Measurements from ENCODE around the gene COL18A1. TPM values are rescaled to one million over a fixed set of nuclear protein-coding genes. Genes with fewer than 3 reads are reported as not detected.

COL18A1 gene
- polyA plus RNA-seq, 1 donor (not counting 4 experiments of a cell fraction or from before 2014, with no cell fraction given) = 13.0 TPM

DNA sequence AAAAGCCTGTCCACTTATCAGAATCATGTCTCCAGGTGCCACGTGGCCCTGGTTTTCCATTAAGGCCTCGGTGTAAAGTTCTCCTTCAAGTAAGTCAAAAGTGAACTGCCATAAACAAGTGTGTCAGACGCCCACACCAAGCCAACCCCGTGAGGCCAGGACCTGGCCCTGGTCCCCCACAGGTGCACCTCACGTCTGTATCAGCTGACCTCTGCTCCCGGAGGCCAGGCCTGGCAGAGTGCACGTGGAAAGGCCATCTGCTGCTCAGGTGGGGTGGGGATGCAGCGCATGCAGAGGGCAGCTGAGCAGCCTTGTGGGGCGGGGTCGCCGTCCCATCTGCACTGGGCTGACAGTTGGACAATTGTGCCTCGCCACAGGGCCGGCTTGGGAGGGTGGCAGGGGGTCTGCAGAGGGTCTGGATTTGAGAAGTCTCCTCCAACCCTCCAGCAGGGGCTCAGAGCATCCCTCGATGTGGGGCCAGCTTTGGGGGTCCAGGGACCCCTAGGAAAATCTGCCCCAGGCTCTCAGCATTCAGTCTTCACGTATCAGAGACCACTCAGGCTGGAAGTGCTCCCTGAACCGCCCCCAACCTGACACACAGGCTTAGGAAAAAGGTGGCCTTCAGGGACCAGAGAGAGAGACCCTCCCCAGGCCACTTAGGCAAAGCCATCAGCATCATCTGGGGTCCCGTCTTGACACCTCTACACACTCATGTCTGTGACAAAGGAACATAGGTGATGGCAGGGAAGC, 134.3 kb downstream of the COL18A1 start:
- peaks cover 10% of the 10 kb centered on the region for H3K4me1 ChIP-seq (ENCODE audit: control insufficient read depth, extremely low read depth, insufficient read depth, low read length)
- no peaks in the 10 kb centered on the region for H3K9me3 ChIP-seq (ENCODE audit: control insufficient read depth, low read depth, low read length)
- no peak overlapping the region for H3K9ac ChIP-seq (ENCODE audit: control insufficient read depth, extremely low read depth, insufficient read depth, low read length)
- TF ChIP-seq, protein P1, sequence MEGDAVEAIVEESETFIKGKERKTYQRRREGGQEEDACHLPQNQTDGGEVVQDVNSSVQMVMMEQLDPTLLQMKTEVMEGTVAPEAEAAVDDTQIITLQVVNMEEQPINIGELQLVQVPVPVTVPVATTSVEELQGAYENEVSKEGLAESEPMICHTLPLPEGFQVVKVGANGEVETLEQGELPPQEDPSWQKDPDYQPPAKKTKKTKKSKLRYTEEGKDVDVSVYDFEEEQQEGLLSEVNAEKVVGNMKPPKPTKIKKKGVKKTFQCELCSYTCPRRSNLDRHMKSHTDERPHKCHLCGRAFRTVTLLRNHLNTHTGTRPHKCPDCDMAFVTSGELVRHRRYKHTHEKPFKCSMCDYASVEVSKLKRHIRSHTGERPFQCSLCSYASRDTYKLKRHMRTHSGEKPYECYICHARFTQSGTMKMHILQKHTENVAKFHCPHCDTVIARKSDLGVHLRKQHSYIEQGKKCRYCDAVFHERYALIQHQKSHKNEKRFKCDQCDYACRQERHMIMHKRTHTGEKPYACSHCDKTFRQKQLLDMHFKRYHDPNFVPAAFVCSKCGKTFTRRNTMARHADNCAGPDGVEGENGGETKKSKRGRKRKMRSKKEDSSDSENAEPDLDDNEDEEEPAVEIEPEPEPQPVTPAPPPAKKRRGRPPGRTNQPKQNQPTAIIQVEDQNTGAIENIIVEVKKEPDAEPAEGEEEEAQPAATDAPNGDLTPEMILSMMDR (optimal IDR thresholded peaks at IDR 0.05 in 1 of 3, IDR thresholded peaks at IDR 0.05 in 1 of 3, conservative IDR thresholded peaks at IDR 0.05 in 1 of 3; ENCODE audit: extremely low read depth in 1 of 3, insufficient read depth in 2 of 3, low read length in 3 of 3) = no peak
- TF ChIP-seq EZH2 (IDR thresholded peaks at IDR 0.05; ENCODE audit: low read length) = no peak
- H3K79me2 ChIP-seq (ENCODE audit: control insufficient read depth, insufficient read depth, low read length) = peaks cover 3% of the 10 kb centered on the region
- H3K4me3 ChIP-seq (ENCODE audit: control insufficient read depth in 2 of 3, extremely low read depth in 1 of 3, insufficient read depth in 2 of 3, low read depth in 1 of 3, low read length in 3 of 3) = no peak overlapping the region
- H3K27me3 ChIP-seq (ENCODE audit: control insufficient read depth, extremely low read depth, insufficient read depth, low read length) = no peaks in the 10 kb centered on the region
- H3K36me3 ChIP-seq (ENCODE audit: control insufficient read depth in 2 of 2, extremely low read depth in 1 of 2, insufficient read depth in 2 of 2, low read length in 2 of 2) = peaks cover 0 to 9% of the 10 kb centered on the region in 2 experiments
- no peak overlapping the region for H3K4me2 ChIP-seq (ENCODE audit: control insufficient read depth, extremely low read depth, insufficient read depth, low read depth, low read length)
- no peak overlapping the region for H3K27ac ChIP-seq (ENCODE audit: control insufficient read depth, insufficient read depth, low read length)
- peaks cover 4% of the 10 kb centered on the region for H4K20me1 ChIP-seq (ENCODE audit: control insufficient read depth, extremely low read depth, insufficient read depth, low read length)
- no peak overlapping the region for H2AFZ ChIP-seq (ENCODE audit: control insufficient read depth, low read length)
- dilution Hi-C loops (cut with MboI; ENCODE audit: extremely low pct_ligation_motif_present, low sequenced_read_pairs) = no loop called here
- H3K9me1 ChIP-seq (ENCODE audit: control insufficient read depth, extremely low read depth, insufficient read depth, low read length) = no peaks in the 10 kb centered on the region
- no peak for DNase-seq (ENCODE audit: low read depth, low spot score)
- FAIRE-seq = no peak

DNA sequence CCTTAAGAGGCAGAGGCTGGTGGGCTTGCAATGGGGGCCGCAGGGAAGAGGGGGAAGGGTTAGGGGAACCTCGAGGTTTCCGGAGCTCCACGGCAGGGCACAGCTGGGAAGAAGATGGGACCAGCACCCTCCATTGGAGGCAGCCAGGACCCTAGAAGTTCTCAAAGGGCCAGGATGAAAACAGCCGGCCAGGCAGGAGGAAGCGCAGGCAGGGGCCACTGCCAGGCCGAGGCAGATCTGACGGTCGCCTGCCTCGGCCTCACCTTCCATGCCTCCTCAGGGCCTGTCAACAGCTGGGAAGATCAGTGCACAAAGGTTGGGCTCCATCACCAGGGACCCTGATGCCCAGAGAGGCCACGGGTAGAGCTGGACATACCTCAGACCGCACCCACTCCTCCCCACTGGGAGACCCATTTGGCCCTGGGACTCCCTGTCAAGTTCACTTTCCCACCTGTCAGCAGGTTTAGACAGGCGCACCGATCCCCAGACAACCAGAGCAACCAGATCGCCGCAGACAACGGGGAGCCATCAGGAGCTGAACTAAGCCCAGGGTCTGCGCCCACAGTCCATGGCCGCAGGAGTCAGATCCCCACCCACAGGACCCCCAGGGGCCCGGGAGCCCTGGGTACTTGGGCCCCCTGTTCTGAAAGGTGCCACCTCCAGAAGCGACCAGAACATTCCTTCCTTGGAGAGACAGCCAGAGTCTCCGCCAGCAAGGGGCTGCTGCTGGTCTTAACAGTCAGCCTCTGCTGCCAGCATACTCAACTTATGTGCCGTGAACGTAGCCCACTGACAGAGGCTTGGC, 135.0 kb downstream of the COL18A1 start:
- dilution Hi-C loops (cut with MboI; ENCODE audit: extremely low pct_ligation_motif_present, low sequenced_read_pairs) = no loop called here
- no peak overlapping the region for H3K4me2 ChIP-seq (ENCODE audit: control insufficient read depth, extremely low read depth, insufficient read depth, low read depth, low read length)

More for the DNA sequence above, 135.0 kb downstream of the COL18A1 start:
- peaks cover 0 to 9% of the 10 kb centered on the region in 2 experiments for H3K36me3 ChIP-seq (ENCODE audit: control insufficient read depth in 2 of 2, extremely low read depth in 1 of 2, insufficient read depth in 2 of 2, low read length in 2 of 2)
- FAIRE-seq (no peak), DNase-seq (ENCODE audit: low read depth, low spot score) (no peak)
- H4K20me1 ChIP-seq (ENCODE audit: control insufficient read depth, extremely low read depth, insufficient read depth, low read length) = peaks cover 2% of the 10 kb centered on the region
- H3K4me3 ChIP-seq (ENCODE audit: control insufficient read depth in 2 of 3, extremely low read depth in 1 of 3, insufficient read depth in 2 of 3, low read depth in 1 of 3, low read length in 3 of 3) = no peak overlapping the region
- no peak for TF ChIP-seq EZH2 (IDR thresholded peaks at IDR 0.05; ENCODE audit: low read length)
- TF ChIP-seq, protein P1 (optimal IDR thresholded peaks at IDR 0.05 in 1 of 3, IDR thresholded peaks at IDR 0.05 in 1 of 3, conservative IDR thresholded peaks at IDR 0.05 in 1 of 3; ENCODE audit: extremely low read depth in 1 of 3, insufficient read depth in 2 of 3, low read length in 3 of 3) = no peak
- no peaks in the 10 kb centered on the region for H3K9me3 ChIP-seq (ENCODE audit: control insufficient read depth, low read depth, low read length)
- peaks cover 3% of the 10 kb centered on the region for H3K79me2 ChIP-seq (ENCODE audit: control insufficient read depth, insufficient read depth, low read length)
- H3K4me1 ChIP-seq (ENCODE audit: control insufficient read depth, extremely low read depth, insufficient read depth, low read length) = peaks cover 10% of the 10 kb centered on the region
- no peaks in the 10 kb centered on the region for H3K9me1 ChIP-seq (ENCODE audit: control insufficient read depth, extremely low read depth, insufficient read depth, low read length)
- no peaks in the 10 kb centered on the region for H3K27me3 ChIP-seq (ENCODE audit: control insufficient read depth, extremely low read depth, insufficient read depth, low read length)
- no peak overlapping the region for H2AFZ ChIP-seq (ENCODE audit: control insufficient read depth, low read length)
- H3K9ac ChIP-seq (ENCODE audit: control insufficient read depth, extremely low read depth, insufficient read depth, low read length) = no peak overlapping the region
- no peak overlapping the region for H3K27ac ChIP-seq (ENCODE audit: control insufficient read depth, insufficient read depth, low read length)

Data from keratinocyte (primary cell).